Astrocyte of the cerebellum (primary cell): ENCODE data around the gene ATP6V1A.
"Not testable (repeated sequence)": the region's sequence is repeated elsewhere in the genome, so short reads cannot be mapped to it uniquely, and the experiment has no call there.

Source experiments
- DNase-seq: peaks from one replicate; pipeline ENCODE4 v3.0.0-alpha.2; 2011; ENCODE audit warnings: low read depth
- H3K4me3 ChIP-seq: 2 replicates; pipeline ENCODE4 v1.5.1; 2011; ENCODE audit warnings: mild to moderate bottlenecking, low read depth, low read length, moderate library complexity
- in situ Hi-C: cut with HindIII; loops from 2 replicates; pipeline ENCODE4 v1.10.0; 2017; ENCODE audit warnings: low sequenced_read_pairs
- TF ChIP-seq, protein P1 (sequence below): IDR thresholded peaks from 2 replicates; pipeline ENCODE4 v1.5.1; 2012; ENCODE audit warnings: low read length, low read depth, moderate library complexity, mild to moderate bottlenecking; ENCODE audit errors: missing control alignments

ATP6V1A gene

DNA sequence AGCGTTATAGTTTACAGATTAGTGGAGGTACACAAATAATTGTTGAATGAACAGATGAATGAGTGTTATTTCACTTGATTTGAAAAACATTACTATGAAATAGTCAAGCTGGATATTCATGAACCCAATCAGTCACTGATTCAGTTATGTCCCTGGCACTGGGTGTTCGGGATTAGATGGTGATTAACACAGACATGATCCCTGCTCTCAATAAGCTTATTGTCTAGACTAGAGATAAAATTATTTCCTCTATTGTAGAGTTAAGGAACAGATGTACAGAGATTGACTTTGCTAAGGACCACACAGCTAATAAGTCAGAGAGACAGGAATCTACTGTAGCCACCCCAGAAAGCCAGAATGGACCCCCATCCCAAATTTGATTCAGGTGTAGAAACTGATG is 92.7 kb downstream of the ATP6V1A start:
- TF ChIP-seq, protein P1, sequence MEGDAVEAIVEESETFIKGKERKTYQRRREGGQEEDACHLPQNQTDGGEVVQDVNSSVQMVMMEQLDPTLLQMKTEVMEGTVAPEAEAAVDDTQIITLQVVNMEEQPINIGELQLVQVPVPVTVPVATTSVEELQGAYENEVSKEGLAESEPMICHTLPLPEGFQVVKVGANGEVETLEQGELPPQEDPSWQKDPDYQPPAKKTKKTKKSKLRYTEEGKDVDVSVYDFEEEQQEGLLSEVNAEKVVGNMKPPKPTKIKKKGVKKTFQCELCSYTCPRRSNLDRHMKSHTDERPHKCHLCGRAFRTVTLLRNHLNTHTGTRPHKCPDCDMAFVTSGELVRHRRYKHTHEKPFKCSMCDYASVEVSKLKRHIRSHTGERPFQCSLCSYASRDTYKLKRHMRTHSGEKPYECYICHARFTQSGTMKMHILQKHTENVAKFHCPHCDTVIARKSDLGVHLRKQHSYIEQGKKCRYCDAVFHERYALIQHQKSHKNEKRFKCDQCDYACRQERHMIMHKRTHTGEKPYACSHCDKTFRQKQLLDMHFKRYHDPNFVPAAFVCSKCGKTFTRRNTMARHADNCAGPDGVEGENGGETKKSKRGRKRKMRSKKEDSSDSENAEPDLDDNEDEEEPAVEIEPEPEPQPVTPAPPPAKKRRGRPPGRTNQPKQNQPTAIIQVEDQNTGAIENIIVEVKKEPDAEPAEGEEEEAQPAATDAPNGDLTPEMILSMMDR, result no peak
- in situ Hi-C loops, result no loop called here
- H3K4me3 ChIP-seq, result peak overlapping the region; percentile 77
- DNase-seq, result no peak

DNA sequence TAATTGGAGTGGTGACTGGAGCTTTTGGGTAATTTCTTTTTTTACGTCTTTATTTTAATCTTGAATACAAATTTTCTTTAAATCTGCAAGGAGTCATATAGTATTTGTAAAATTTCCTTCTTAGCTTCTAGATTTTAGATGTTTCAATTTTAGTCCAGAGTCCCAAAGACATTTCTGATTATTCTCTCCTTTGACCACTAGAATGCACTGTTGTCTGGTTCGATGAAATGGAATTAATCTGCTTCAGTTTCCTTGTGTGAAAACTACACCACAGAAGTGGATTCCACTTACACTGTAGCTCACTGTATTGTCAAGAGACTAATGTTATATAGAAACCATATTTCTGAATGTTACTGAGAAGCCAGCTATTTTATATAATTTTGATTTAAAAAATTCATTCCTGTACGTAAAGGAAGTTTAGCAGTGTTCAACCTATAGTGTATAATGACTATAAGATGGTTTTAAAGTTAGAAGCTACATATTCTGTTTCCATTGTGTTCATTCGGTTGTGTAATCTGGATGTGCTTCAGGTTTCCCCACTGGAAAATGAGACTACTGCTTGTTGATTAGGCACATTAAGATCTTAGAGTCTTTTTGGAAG is 97.9 kb downstream of the ATP6V1A start:
- no peak for DNase-seq
- H3K4me3 ChIP-seq, result no peak overlapping the region
- in situ Hi-C loops, result no loop called here
- TF ChIP-seq, protein P1, result peak; percentile 40

DNA sequence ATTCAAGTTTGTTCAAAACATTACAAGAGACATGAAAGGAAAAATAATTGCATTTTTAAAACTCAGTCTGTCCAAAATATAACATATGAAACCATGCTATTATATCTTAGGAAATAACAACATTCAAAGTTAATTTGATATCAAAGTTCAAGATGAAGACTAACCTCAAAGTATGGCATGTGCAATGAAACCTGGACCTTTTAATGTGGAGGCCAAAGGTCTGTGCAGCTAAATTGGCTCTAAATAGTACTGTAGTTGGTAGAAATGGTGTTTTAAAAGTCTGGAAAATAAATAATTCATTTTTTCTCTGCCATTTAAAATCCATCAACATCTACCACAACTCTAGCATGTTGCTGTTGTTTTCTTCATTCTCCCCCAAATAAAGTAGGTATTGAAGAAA is 100.4 kb downstream of the ATP6V1A start:
- TF ChIP-seq, protein P1, result no peak
- in situ Hi-C loops, result no loop called here
- DNase-seq, result no peak
- no peak overlapping the region for H3K4me3 ChIP-seq

DNA sequence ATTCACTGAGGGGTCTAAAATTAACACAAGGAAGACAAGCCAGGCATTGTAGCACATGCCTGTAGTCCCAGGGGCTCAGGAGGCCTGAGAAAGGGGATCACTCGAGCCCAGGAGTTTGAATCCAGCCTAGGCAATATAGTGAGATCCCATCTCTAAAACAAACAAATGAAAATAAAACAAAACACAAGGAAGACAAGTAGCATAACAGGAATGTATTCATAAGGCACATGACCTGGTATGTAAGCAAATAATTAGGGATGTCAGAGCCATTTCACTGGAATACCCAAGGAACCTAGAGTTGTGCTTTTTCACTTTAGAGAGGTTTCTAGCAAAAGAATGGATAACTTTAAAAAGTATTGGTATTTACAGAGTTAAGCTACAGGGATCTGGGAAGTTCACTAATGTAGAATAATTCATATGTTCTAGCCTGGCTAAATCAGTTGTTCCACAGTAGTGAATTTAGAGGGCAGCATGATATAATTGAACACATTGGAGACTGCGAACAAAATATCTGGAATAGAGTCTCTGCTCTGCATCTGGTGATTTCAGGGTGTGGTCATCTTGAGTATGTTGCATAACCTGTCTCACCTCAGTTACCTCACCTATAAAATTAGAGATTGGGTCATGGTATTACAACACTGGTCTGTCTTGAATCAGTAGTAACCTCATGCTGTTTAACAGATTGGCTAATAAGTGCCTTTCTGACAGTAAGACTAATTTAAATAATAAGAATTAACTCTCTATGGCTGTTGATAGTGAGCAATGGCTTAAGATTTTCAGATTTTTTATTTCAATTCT is 101.0 kb downstream of the ATP6V1A start:
- DNase-seq, result no peak
- TF ChIP-seq, protein P1, result no peak
- no peak overlapping the region for H3K4me3 ChIP-seq
- in situ Hi-C loops, result no loop called here

DNA sequence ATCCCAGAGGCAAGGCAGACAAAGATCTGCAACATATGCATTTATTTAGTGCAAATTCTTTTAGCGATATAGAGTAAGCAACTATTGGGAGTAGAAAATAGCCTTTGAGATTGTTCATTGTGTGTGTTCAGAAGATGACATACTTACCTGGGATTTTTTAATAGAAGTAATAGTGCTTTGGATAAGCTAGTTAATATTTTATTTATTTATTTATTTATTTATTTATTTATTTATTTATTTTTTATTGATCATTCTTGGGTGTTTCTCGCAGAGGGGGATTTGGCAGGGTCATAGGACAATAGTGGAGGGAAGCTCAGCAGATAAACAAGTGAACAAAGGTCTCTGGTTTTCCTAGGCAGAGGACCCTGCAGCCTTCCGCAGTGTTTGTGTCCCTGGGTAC is 102.2 kb downstream of the ATP6V1A start:
- H3K4me3 ChIP-seq, DNase-seq, in situ Hi-C loops: not testable (repeated sequence)

DNA sequence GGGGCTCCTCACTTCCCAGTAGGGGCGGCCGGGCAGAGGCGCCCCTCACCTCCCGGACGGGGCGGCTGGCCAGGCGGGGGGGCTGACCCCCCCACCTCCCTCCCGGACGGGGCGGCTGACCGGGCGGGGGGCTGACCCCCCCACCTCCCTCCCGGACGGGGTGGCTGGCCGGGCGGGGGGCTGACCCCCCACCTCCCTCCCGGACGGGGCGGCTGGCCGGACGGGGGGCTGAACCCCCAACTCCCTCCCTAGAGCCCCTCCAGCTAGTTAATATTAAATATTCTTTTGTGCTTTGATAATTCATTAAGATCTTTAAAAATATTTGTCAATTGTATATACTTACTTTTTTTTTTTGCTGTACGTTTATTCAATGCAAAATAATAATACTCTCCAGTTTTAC is 103.0 kb downstream of the ATP6V1A start:
- H3K4me3 ChIP-seq, DNase-seq, in situ Hi-C loops: not testable (repeated sequence)

DNA sequence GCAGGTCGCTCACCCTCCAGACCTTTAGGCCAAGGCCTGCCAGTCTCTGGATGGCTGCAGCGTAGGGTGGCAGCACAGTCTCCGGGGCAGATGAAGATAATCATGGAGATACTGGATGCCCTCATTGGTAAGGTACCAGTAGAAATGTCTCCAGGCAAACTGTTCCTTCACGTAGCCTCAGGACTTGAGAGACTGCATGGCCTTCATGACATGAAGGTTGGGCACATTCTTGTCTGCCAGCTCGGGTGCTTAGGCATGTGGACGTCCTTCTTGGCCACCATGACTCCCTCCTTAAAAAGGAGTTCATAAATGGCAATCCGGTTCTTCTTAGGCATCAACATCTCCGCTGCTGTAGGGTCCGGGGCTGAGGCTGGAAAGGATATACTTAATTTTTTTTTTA is 103.6 kb downstream of the ATP6V1A start:
- DNase-seq, in situ Hi-C loops, H3K4me3 ChIP-seq: not testable (repeated sequence)

DNA sequence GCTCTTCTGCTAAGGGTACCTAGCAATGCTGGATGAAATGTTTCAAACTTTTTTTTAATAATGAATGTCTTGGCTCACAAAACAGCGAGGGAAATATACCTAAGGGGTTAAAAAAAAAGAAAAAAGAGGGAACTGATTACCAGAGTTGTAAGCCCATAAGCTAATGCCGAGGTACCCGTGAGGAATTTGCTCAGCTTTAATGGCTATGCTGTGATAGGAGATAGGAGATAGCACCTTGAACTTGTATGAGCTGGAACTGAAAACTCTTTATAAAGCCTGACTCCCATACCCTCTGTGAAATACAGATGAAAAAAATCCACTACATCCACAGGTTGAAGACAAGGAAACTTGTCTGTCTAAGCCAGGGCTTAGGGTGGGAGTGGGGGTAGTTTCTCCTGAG is 105.7 kb downstream of the ATP6V1A start:
- in situ Hi-C loops, result no loop called here
- no peak overlapping the region for H3K4me3 ChIP-seq
- no peak for DNase-seq
- TF ChIP-seq, protein P1, result no peak
